ENCODE data around the gene TTC23. TPM values are rescaled to one million over a fixed set of nuclear protein-coding genes. Genes with fewer than 3 reads are reported as not detected.

The TTC23 gene
- total RNA-seq, 1 donor from 2014 or later: 12.1 TPM

DNA sequence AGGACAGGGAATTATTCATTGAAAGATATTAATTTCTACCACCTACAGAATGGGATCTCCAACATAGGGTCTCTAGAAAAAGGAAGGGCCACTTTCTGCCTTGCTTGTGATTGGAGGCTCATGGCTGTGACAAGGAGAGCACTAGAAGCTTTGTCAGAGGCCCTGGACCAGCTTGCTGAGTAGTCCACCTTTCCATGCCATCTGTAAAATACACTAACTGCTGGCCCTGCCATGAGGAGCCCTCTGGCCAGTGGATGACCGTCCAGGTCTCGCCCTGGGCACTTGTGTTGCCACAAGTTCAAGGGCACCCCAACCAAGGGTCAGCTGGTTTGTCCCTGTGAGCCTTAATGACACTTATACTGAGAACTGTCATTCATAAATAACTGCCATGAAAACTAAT is 146.1 kb downstream of the TTC23 start:
- no peak for TF ChIP-seq CTCF (conservative IDR thresholded peaks at IDR 0.05; ENCODE audit: low read depth, low read length)
- no peak overlapping the region for H3K4me3 ChIP-seq (ENCODE audit: low read depth, low read length)
- no peak for DNase-seq (ENCODE audit: low read depth)

- DNase-seq (ENCODE audit: low read depth): no peak
- TF ChIP-seq CTCF (conservative IDR thresholded peaks at IDR 0.05; ENCODE audit: low read depth, low read length): no peak
- no peak overlapping the region for H3K4me3 ChIP-seq (ENCODE audit: low read depth, low read length)
Observed at GRCh38 chr15:99102332-99103235, 146.8 kb downstream of the TTC23 start.

GRCh38 chr15:99101501-99101900 is 147.9 kb downstream of the TTC23 start:
- H3K4me3 ChIP-seq (ENCODE audit: low read depth, low read length): no peak overlapping the region
- no peak for TF ChIP-seq CTCF (conservative IDR thresholded peaks at IDR 0.05; ENCODE audit: low read depth, low read length)
- no peak for DNase-seq (ENCODE audit: low read depth)

DNA sequence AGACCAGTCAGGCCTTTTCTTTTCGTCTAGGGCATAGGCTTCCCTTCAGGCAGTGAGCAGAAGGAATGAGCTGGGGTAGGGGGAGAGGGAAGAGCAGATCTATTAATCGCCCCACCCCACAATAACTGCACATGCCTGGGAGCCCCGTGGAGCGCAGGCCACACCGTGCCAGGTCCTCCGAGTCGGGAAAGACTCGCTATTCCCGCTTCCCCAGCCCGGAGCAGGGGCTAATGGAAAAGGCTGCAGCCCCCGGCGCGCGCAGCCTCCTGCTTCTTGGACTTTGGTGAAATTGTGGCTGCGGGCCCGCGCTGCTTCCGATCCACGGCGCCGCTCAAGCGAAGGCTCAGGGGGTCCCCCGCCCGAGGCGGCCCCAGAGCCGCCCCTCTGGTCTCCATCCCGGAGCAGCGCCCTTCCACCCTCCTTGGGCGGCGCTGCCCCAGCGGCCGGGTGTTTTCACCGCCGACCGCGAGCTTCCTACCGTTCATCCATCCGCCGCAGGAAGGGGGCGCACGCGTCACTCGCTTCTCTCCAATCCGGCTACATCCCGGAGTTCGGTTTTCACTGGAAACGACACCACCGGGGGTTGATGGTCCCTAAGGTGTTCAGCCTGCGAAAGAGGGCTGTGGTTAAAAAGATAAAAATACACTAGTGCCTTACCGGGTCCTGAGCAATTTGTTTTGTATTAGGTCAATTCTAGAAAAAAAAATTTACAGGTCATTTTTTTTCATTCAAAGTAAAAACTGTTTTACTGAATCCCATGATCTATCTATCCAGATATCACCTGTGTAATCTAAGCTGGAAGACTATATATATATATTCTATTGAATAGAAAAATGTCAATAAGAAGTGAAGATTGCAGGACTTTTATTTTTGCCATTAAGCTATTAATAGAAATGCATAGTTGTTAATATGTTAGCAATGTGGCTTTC is 148.9 kb downstream of the TTC23 start:
- TF ChIP-seq CTCF (conservative IDR thresholded peaks at IDR 0.05; ENCODE audit: low read depth, low read length): peak; percentile 82
- peak overlapping the region; percentile 48 for H3K4me3 ChIP-seq (ENCODE audit: low read depth, low read length)
- no peak for DNase-seq (ENCODE audit: low read depth)

GRCh38 chr15:99099661-99100060 is 149.7 kb downstream of the TTC23 start:
- no peak overlapping the region for H3K4me3 ChIP-seq (ENCODE audit: low read depth, low read length)
- no peak for TF ChIP-seq CTCF (conservative IDR thresholded peaks at IDR 0.05; ENCODE audit: low read depth, low read length)
- DNase-seq (ENCODE audit: low read depth): no peak

DNA sequence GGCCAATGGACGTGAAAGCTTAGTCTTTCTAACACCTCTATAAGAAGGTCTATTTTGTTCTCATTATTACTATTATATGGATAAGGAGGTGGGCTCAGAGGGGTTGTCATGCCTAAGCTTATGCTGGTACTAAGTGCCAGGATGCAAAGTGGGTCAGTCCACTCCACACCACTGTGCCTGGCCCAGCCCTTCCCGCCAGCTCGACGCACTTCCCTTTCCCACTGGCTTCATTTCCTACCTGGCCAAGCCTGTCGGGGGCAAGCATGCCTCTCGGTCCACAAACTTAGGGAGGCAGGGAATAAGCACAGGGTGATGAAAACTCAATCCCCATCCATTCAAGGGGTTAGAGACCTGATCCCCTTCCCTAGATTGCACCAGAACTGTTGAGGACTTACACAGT is 150.4 kb downstream of the TTC23 start:
- no peak overlapping the region for H3K4me3 ChIP-seq (ENCODE audit: low read depth, low read length)
- no peak for DNase-seq (ENCODE audit: low read depth)
- no peak for TF ChIP-seq CTCF (conservative IDR thresholded peaks at IDR 0.05; ENCODE audit: low read depth, low read length)
